CD4-positive, alpha-beta T cell treated with Interleukin-6 for 4 hours (primary cell): ENCODE results near the gene FRAS1.

Source experiments
- DNase-seq: peaks from one replicate; pipeline ENCODE4 v3.0.0-alpha.2; 2020; ENCODE audit warnings: mixed read lengths

Gene FRAS1

GRCh38 chr4:78336093-78336943, 279.2 kb downstream of the FRAS1 start:
- DNase-seq: no peak

DNA sequence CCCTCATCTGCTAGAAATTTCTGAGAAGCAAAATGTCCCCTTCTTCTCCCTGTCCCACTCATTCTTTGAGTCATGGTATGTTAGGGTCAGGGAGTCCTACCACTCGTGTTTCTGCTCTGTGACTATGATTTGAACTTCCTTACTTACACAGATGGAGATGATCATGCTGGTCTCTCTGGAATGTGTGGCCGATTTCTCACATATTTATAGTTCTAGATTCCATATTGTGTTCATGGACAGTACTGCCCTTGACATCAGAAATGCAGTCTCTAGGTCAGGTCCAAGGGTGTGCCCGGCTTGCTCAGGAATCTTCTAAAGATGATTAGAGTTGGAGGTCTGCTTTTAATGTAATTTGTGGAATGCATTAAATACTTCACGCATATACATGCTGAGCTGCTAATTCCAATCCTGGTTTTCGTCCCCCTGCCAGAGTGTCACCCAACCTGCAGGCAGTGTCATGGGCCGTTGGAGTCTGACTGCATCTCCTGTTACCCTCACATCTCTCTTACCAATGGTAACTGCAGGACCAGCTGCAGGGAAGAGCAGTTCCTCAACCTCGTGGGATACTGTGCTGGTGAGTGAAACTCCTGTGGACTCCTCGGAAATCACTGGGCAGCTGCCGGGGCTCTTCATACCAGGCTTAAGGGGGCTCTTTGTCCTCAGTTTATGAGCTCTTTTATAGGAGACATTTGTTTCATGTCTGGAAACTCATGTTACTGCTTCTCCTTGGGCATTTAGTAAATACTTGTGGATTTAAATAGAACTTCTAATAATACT, 280.3 kb downstream of the FRAS1 start:
- DNase-seq: no peak

- no peak for DNase-seq
Measured at GRCh38 chr4:78342125-78342524, 285.0 kb downstream of the FRAS1 start.

DNA sequence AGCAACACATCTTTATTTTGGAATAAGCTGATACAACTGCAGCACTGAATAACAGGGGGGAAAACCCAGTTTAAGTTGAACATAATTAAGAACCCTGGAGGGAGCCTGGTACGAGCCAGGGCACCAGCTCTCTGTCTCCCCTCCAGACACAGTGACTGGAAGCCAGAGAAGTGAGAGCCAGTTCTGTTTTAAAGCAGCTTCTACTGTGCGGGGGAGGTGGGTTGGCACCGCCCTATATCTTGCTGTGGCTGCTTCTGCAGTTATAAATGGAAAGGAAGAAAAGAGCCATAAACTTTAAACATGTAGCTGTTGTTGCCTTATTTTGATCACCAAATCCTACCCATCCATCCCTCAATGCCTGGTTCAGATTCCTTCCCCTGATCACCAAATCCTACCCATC, 286.6 kb downstream of the FRAS1 start:
- DNase-seq: no peak

DNA sequence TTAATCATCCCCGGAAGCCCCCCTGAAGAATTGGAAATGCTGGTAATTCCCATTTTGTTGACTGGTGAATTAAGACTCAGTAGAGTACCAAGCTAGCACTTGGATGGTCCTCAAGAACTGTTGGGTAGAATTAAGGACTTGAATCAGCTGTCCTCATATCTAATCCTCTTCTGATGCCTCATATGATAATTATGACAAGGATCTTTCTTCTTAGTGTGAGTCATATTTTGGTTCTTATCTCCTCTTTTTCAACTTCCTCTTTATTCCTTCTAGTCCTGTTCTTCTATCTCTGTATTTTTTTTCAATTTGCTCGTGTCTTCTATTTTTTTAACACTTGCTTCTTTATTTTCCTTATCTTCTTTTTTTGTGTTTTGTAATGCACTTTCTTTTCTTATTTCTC, 288.1 kb downstream of the FRAS1 start:
- no peak for DNase-seq

GRCh38 chr4:78346222-78346621, 289.1 kb downstream of the FRAS1 start:
- no peak for DNase-seq

DNA sequence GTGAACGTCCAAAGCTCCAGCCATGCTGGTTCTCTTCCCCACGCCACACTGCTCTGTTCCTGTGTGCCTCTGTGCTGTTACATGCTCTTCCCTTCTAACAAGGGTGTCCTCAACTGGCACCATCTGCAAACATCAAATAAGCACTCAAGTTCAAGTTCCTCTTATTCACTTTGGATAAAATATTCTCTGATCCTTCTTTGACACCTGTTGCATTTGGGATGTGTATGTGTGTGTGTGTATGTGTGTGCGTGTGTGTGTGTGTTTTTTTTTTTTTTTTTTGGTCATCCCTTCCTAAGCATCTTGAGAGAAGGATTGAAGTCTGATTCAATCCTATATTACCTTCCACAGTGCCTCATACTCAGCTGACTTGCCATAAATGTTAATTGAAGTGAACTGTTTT, 290.4 kb downstream of the FRAS1 start:
- DNase-seq: no peak

GRCh38 chr4:78353921-78354320, 296.8 kb downstream of the FRAS1 start:
- DNase-seq: no peak

DNA sequence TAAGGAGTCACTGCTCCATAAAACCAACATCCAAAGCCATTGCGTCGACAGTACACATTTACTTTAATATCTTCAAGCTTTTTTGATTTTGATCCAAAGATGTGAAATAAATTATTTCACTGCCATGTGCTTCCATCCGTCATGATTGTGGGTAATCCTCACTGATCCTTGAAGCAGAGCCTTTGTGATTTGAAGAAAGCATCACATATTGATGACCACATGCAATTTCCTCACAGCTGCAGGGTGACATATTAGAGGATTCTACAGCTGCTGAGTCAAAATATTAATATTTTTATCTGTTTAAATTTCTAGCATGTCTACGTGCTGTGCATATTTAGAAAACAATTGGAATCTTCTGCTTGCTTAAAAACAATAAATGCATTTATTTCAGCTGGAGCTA, 297.7 kb downstream of the FRAS1 start:
- DNase-seq: no peak

DNA sequence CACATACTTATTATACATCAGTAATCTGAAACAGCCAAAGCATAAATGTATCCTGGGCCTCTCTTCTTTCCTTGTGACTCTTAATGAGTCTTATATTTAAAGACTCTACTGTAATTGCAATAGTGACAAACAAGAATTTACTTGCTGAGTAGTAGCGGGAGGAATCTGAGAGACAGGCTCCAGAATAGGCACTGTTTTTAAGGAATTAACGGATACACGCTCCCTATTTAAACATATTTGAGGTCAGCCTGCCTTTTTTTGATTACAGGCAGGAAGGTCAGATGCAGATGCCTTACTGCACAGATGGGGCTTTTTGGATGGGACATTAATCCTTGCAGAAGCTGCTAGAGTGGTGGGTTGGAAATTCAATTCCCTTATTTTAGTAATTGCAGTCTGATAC, 298.2 kb downstream of the FRAS1 start:
- DNase-seq: no peak

DNA sequence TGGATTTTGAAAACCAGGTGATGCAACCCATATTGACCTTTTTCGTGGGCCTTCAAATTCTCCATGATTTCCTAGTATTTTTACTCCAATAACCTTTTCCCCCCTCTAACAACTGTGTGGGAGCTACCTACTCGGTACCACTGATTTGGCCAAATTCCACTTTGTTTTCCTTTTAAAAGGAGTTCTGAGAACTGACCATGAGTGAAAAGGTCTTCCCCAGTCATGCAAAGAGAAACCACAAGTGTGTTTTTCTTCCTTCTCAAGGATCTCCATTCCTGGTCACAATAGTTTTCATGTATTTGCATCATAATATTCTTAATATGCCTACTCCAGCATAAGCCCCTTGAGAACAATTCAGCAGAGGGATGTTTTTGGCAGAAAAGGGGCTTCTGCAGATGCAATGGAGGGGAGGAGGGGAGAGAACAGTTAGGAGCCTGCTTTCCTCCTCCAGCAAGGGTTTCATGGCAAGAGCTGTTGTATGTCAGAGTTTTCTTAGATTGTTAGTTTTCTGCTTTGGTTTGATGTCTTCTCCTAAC, 299.2 kb downstream of the FRAS1 start:
- no peak for DNase-seq

- DNase-seq: no peak
Measured at GRCh38 chr4:78357122-78357521, 300.0 kb downstream of the FRAS1 start.

DNA sequence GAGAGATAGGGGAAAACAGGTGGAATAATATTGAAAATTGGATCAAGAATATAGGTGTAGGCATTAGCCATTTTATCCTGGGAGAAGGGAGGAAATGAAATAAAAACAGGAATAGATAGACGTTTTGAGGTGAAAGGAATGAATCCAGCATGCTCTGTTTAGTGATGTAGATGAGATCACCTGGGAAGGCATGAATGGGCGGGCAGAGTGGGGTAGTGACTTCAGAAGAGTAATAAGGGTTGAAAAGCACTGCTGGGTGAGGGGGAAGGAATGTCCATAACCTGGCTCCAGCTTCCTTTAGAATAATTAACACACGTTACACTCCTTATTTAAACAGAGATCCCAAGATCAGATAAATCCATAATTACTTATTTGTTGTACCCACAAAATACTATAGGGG, 303.3 kb downstream of the FRAS1 start:
- no peak for DNase-seq

DNA sequence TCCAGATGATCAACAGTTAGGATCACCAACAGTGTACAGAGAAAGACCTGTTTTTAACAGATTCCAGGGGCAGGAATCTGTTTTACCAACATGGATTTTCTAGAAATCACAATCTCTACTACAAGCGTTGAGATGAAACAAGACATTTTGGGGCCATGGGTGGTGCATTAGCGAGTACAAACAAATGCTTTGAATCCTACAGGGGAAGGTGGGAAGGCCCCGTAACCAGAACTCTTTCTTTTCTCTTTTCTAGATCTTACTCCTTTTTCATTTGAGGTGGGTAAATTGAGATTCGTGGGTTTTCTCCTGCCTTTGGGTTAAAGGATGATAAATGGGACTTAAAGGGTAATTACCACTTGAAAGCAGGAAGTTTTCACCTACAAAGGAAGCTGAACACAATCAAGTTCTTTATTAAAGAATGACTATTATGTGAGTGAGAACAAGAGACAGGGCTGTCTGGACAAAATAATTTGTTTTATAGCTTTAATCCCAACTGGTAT, 304.5 kb downstream of the FRAS1 start:
- no peak for DNase-seq

GRCh38 chr4:78362310-78362709, 305.2 kb downstream of the FRAS1 start:
- DNase-seq: no peak

GRCh38 chr4:78363031-78363570, 306.0 kb downstream of the FRAS1 start:
- DNase-seq: no peak

DNA sequence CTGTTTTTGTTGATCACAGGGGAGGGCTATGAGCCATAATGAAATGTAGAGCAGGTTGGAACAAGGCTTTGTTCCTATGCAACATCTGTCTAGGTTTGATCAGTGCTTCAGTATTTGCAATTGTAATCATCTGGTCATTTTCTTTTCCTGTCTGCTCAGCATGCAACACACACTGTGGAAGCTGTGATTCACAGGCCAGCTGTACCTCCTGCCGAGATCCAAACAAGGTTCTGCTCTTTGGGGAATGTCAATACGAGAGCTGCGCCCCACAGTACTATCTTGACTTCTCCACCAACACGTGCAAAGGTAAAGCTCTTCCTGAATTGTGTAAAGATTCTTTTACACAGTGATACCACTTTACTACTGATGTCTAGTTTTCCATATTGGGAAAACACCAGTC, 312.6 kb downstream of the FRAS1 start:
- no peak for DNase-seq

- no peak for DNase-seq
Measured at GRCh38 chr4:78370631-78371372, 313.7 kb downstream of the FRAS1 start.

DNA sequence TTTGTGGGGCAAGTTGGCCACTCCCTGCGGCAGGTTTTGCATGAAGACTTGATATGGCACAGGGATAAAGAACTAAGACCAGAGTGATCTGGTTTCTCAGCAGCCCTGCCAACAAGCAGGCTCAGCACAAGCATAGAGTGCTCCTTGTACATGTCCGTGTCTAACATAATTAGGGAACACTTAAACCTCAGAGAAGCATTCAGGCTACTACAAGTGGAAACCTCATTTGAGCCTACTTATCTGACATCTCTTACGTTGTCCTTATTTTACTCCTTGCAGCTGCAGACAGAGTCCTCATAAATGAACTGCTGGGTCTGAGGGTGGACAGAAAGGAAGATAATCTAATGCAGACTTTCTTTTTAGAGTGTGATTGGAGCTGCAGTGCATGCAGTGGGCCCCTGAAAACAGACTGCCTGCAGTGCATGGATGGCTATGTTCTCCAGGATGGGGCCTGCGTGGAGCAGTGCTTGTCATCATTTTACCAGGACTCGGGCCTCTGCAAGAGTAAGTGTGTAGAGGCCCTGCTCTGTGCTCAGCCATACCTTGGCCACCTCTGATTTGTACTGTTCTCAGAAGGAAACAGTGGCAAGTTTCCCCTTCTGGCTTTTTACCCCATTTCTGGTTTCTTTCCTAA, 315.3 kb downstream of the FRAS1 start:
- no peak for DNase-seq

DNA sequence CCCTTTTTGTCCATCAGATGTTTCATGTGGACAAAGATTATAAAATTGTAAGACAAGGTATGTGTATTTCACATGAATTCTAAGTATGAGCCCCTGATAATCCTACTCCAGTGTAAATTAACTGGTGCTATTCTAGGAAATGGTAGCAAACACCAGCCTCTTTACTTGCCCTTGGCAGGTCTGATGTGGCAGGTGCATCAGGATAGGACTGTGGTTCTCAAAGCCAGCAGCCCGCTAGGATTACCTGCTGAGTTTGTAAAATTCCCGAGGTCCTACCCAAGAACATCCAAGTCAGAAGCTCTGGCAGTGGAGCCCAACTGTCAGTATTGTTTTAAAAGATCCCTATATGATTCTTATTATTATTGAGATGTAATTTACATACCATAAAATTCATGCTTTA, 320.4 kb downstream of the FRAS1 start:
- DNase-seq: no peak

- no peak for DNase-seq
Measured at GRCh38 chr4:78379040-78379439, 321.9 kb downstream of the FRAS1 start.

DNA sequence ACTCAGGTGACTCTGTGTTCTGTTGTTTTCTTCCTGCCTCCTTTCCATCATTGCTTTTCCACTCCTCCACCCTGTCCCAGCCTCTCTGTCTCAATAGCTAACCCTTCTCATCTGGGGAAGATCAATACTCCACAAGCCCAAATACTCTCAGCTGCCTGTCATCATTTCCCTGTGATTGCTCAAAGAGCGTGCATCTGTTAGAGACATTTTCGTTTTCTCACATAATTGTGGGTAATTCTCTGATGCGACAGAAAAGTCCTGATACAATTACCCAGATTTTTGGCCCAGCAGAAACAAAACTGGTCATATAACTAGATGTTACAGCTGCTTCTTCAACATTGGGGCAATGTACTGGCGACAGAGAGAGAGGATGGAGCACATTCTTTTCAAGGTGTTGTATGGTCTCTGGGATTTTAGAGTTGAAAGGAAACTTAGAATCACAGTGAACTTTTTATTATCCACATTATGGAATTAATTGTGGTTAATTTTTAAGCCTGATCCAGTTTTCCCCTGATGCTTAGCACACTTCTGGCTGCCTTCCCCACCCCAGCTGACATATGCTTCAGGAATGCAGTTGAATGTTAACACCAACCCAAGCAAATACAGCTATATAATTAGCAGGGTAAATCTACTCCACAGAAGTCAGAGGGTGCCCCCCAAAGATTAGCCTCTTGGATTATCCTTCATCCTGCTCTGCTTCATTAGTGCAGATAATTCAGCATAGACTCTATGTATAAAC, 323.0 kb downstream of the FRAS1 start:
- no peak for DNase-seq
